Hepatocyte (in vitro differentiated cells): Measurements from ENCODE around the gene SHOC1. TPM values are rescaled to one million over a fixed set of nuclear protein-coding genes. Genes with fewer than 3 reads are reported as not detected.

Experiments used
- DNase-seq: peaks from one replicate; pipeline ENCODE4 v3.0.0-alpha.2; 2016; ENCODE audit warnings: low spot score
- H2AFZ ChIP-seq: fragments of 200-600 bp; sonication (generic); 2 replicates; pipeline ENCODE4 v1.6.0; 2016; ENCODE audit warnings: antibody characterized with exemption, mild to moderate bottlenecking
- H3K27ac ChIP-seq: fragments of 200-600 bp; sonication (generic); 2 replicates; pipeline ENCODE4 v1.5.1; 2016; ENCODE audit warnings: mild to moderate bottlenecking
- H3K27me3 ChIP-seq: fragments of 200-600 bp; sonication (generic); 2 replicates; pipeline ENCODE4 v1.6.1; 2016
- H3K36me3 ChIP-seq: fragments of 200-600 bp; sonication (generic); replicated peaks from 2 replicates; pipeline ENCODE4 v1.5.1; 2016; ENCODE audit warnings: low read depth; ENCODE audit not compliant: insufficient read depth
- H3K4me1 ChIP-seq: fragments of 200-600 bp; sonication (generic); 2 replicates; pipeline ENCODE4 v1.5.1; 2016; ENCODE audit warnings: mild to moderate bottlenecking, moderate library complexity; ENCODE audit not compliant: insufficient read depth
- H3K4me2 ChIP-seq: fragments of 200-600 bp; sonication (generic); 2 replicates; pipeline ENCODE4 v1.6.0; 2016
- H3K4me3 ChIP-seq: fragments of 200-600 bp; sonication (generic); 2 replicates; pipeline ENCODE4 v1.5.1; 2016; ENCODE audit warnings: mild to moderate bottlenecking
- H3K79me2 ChIP-seq: fragments of 200-600 bp; sonication (generic); 2 replicates; pipeline ENCODE4 v1.6.0; 2017; ENCODE audit warnings: mild to moderate bottlenecking
- H3K9me2 ChIP-seq: fragments of 200-600 bp; sonication (generic); replicated peaks from 2 replicates; pipeline ENCODE4 v1.6.0; 2017; ENCODE audit warnings: mild to moderate bottlenecking; ENCODE audit not compliant: insufficient read depth
- H3K9me3 ChIP-seq: fragments of 200-600 bp; sonication (generic); 2 replicates; pipeline ENCODE4 v1.5.1; 2016; ENCODE audit warnings: low read depth, mild to moderate bottlenecking
- H4K20me1 ChIP-seq: fragments of 200-600 bp; sonication (generic); 2 replicates; pipeline ENCODE4 v1.6.0; 2016; ENCODE audit warnings: mild to moderate bottlenecking; ENCODE audit not compliant: insufficient read depth, poor library complexity, severe bottlenecking
- CTCF ChIP-seq: fragments of 200-600 bp; sonication (generic); IDR thresholded peaks from 2 replicates; pipeline ENCODE4 v1.5.1; 2016; ENCODE audit warnings: antibody characterized with exemption, mild to moderate bottlenecking; ENCODE audit not compliant: poor library complexity
- EZH2 ChIP-seq: fragments of 200-600 bp; sonication (generic); IDR thresholded peaks from 2 replicates; pipeline ENCODE4 v1.6.1; 2016; ENCODE audit warnings: antibody characterized with exemption, mild to moderate bottlenecking, borderline replicate concordance
- EZH2phosphoT487 ChIP-seq: fragments of 200-600 bp; sonication (generic); IDR thresholded peaks from one replicate; pipeline ENCODE4 v1.6.1; 2018; ENCODE audit warnings: antibody characterized with exemption, mild to moderate bottlenecking, low read depth, moderate library complexity; ENCODE audit not compliant: unreplicated experiment, severe bottlenecking
- WGBS: methylation state at CpG from one replicate; pipeline ENCODE4 v1.1.6; 2016; ENCODE audit warnings: low lambda C conversion rate; ENCODE audit errors: missing lambda C conversion rate; 5-methylcytosine and 5-hydroxymethylcytosine counted together
- polyA plus RNA-seq: library from polyadenylated mRNA; unstranded; fragments of >200 nt; fragmentation: Nextera tagmentation; extraction: Ambion mirVana; gene quantifications from 2 replicates; pipeline ENCODE4 v1.2.1, GENCODE V29; 2016
- total RNA-seq: library from RNA; depleted of rRNA; stranded (reverse); fragments of >200 nt; gene quantifications from 2 replicates; pipeline ENCODE4 v1.2.3, GENCODE V29; 2014

Gene SHOC1
- total and polyA plus RNA-seq, 2 experiments from 2014 or later: 0.12 to 0.37 TPM

DNA sequence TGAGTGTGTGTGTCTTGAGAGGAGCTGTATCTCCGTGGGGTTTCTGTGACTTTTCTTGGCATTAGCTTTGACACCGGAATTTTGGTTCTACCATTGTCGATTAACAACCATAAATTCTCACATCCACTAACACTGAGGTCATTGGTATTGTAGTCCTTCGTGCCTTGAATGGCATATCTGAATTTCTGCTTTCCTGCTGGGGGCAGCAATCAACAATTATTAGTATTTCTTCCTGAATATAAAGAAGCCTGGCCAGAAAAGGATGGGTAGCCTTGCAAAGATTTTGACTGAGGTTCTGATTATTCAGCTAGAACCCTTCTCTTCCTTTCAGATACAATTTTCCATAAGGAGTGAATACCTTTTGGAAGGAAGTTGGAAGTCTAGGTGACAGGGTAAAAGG, 33.5 kb upstream of the SHOC1 start:
- no peak overlapping the region for H2AFZ ChIP-seq

GRCh38 chr9:111825468-111826145, 30.9 kb upstream of the SHOC1 start:
- no peaks in the 10 kb centered on the region for H3K27me3 ChIP-seq
- no peak for DNase-seq
- H3K36me3 ChIP-seq: no peaks in the 10 kb centered on the region
- no peaks in the 10 kb centered on the region for H3K4me1 ChIP-seq
- H3K79me2 ChIP-seq: no peaks in the 10 kb centered on the region
- WGBS: 68% methylated on average over 3 of the region's 3 CpGs
- TF ChIP-seq CTCF: no peak
- TF ChIP-seq EZH2: no peak
- TF ChIP-seq EZH2phosphoT487: no peak
- no peaks in the 10 kb centered on the region for H3K9me2 ChIP-seq
- H3K4me2 ChIP-seq: no peak overlapping the region
- H3K27ac ChIP-seq: no peak overlapping the region
- no peaks in the 10 kb centered on the region for H3K9me3 ChIP-seq
- H3K4me3 ChIP-seq: no peak overlapping the region
- no peaks in the 10 kb centered on the region for H4K20me1 ChIP-seq
- H2AFZ ChIP-seq: no peak overlapping the region

More for the DNA sequence above, 33.5 kb upstream of the SHOC1 start:
- Histone ChIP-seq H3K4me1 (no peaks in the 10 kb centered on the region), H4K20me1 (no peaks in the 10 kb centered on the region), H3K27me3 (no peaks in the 10 kb centered on the region), H3K36me3 (no peaks in the 10 kb centered on the region), H3K27ac (no peak overlapping the region), H3K9me3 (no peaks in the 10 kb centered on the region), H3K4me2 (no peak overlapping the region), H3K4me3 (no peak overlapping the region), H3K9me2 (no peaks in the 10 kb centered on the region), H3K79me2 (no peaks in the 10 kb centered on the region)
- WGBS: 76% methylated on average over 4 of the region's 4 CpGs
- DNase-seq: no peak
- TF ChIP-seq CTCF (no peak), EZH2phosphoT487 (no peak), EZH2 (no peak)

- no peaks in the 10 kb centered on the region for H3K9me3 ChIP-seq
- no peak overlapping the region for H3K4me2 ChIP-seq
- no peaks in the 10 kb centered on the region for H3K27me3 ChIP-seq
- TF ChIP-seq EZH2phosphoT487 (no peak), EZH2 (no peak), CTCF (no peak)
- H2AFZ ChIP-seq: no peak overlapping the region
- H3K36me3 ChIP-seq: no peaks in the 10 kb centered on the region
- H3K4me1 ChIP-seq: peaks cover 8% of the 10 kb centered on the region
- H3K4me3 ChIP-seq: no peak overlapping the region
- H3K79me2 ChIP-seq: no peaks in the 10 kb centered on the region
- no peak for DNase-seq
- H3K9me2 ChIP-seq: no peaks in the 10 kb centered on the region
- no peaks in the 10 kb centered on the region for H4K20me1 ChIP-seq
- WGBS: 69% methylated on average over 5 of the region's 5 CpGs
- H3K27ac ChIP-seq: no peak overlapping the region
Observed at GRCh38 chr9:111821006-111821528, 26.3 kb upstream of the SHOC1 start.
